Measurements from ENCODE around the gene USP22. TPM values are rescaled to one million over a fixed set of nuclear protein-coding genes. Genes with fewer than 3 reads are reported as not detected.
"Not testable (repeated sequence)": the region's sequence is repeated elsewhere in the genome, so short reads cannot be mapped to it uniquely, and the experiment has no call there.

Gene USP22
- 174 and 218 TPM in 2 replicates for total RNA-seq (2014; rRNA removed; shearing (Covaris generic))
- polyA plus RNA-seq (2015; cell fraction: cytosol; rRNA removed) = 116 and 136 TPM in 2 replicates
- 117 and 129 TPM in 2 replicates for polyA plus RNA-seq (2015; cell fraction: nucleus; rRNA removed)

DNA sequence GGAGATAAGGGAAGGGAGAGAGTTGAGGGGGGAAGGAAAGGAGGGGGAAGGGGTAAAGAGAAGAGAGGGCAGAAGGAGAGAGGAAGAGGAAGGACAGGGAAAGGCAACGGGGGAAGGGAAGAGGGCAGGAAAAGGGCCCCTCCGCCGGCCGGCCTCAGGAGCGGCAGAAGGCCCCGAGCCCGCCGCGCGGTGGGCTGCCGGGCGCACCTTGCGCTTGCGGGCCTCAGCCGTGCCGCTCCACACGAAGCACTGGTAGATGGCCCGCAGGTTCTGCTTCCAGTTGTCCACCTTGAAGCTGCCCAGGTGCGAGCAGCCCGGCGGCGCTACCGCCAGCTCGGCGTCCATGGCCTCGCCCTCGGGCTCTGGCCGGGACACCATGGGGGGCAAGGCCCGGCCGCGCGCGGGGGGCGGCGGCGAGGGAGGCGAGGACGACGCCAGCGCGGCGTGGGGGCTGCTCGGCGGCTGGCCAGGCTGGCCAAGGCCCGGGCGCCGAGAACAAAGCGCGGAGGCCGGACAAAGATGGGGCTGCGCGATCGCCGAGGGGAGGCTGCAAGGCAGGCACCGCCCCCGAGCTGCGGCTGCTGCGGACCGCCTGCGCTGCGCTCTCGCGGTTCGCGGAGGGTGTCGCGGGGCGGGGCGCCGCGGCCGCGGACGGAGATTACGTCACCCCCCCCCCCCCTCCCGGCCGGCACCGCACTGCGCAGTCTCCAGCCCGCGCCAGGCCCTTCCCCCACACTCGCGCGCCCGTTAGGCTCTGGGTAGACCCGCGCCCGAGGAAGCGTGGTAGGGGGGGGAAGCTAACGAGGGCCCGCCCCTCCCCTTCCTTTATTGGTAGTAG is at the start of gene USP22:
TSS of gene USP22 (minus strand) at position 554 of the 838 bp plus-strand sequence. CDS start at position 378, 176 bp downstream.
- peak; percentile 47 for DNase-seq (ENCODE audit: low read depth)

DNA sequence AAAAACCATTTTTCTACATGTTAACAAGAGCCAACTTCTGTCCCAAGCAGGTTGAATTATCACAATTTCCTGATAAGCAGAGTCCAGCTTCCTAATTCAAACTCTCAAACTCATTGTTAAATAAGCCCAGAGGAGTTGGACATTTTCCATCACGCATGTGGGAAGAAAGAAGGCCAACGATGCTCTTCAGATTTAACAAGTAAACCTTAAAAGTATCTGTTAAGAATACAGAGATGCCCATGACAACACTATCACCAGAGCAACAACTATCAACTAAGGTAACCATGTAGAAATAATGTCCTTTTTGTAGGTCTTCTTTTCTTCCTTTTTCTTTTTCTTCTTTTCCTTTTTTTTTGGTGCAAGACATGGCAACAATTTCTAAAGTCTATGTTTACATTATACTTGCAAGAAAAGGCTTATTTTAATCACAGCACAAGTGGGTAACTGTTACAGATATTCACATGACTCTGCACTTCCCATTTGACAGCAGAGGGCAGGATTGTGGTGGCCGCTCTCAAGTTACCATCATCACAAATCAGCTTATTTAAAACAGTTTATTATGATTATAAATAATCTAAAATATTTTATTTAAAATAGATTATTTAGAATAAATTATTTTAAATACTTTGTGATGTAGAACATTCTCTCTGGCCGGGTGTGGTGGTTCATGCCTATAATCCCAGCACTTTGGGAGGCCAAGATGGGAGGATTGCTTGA is 48.2 kb upstream of the USP22 start:
- no peak for DNase-seq (ENCODE audit: low read depth)

DNA sequence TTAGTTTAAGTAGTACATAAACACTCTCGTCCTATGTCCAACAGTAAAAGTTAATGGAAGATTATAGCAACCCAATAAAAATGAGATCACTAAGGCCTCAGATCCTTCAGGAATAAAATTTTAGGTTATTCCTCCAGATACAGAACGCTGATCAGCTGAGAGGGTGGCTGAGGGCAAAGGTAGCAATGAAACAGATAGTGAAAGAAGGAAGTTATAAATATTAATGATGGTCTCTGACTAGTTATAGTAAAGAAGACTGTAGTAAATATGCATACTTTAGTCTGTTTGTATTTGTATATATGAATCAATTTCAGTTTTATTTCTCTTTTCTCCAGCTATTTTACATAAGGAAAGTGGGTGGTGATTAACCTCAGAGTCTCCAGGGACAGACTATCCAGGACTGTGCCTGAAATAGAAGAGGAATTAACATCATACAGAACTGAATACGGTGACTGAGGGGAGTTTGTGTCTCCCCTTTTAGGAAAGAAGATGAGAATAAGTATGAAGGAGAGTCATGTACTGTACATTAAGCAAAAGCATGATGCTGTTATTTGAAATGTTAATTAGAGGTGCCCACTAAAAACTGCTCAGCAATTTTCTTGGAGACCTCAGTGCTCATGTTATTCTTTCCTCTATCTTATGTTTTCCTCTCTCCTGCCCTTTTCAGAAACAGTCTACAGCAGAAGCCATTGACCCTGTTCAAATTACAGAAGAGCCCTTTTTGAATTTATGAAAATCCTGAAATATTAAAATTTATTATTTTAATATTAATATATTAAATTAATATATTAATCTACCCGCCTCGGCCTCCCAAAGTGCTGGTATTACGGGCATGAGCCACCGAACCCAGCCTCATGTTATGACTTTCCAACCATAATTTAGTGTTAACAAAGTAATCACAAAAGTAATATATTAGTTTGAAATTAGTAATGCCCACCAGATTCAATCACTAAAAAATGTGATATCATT is 47.4 kb upstream of the USP22 start:
- no peak for DNase-seq (ENCODE audit: low read depth)

DNA sequence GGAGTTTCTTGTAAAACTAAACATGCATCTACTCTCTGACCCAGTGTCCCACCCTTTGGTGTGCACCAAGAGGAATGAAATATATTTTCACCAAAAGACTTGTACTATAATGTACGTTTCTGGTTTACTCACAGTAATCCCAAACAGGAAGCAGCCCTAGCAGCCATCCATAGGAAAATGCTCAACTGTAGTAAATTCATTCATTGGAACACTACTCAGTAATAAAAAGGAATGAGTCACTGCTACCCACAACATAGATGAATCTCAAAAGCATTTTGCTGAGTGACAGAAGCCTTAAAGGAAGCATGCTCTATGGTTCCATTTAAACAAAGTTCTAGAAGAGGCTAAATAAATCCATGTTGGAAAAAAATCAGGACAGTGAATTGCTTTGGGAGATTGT is 46.3 kb upstream of the USP22 start:
- peak; percentile 77 for DNase-seq (ENCODE audit: low read depth)

DNA sequence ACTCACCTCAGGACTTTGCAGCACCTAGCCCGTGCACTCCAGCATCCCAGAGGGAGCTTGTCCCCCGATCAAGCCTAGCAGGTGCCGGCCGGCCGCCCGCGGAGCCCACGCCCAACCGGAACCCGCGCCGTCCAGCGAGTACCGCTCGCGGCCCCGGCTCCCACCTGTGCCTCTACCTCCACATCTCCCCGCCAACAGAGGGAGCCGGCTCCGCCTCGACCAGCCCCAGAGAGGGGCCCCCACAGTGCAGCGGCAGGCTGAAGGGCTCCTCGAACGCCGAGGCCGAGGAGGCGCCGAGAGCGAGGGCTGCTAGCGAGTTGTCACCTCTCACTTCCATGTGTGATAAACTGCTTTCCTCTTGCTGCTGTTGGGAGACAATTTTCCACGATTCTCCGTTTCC is 42.9 kb upstream of the USP22 start:
- no peak for DNase-seq (ENCODE audit: low read depth)

DNA sequence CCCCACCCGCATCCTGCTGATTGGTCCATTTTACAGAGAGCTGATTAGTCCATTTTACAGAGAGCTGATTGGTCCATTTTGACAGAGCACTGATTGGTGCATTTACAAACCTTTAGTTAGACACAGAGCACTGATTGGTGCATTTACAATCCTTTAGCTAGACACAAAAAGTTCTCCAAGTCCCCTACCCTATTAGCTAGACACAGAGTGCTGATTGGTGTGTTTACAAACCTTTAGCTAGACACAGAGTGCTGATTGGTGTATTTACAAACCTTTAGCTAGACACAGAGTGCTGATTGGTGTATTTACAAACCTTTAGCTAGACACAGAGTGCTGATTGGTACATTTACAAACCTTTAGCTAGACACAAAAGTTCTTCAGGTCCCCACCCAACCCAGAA is 42.5 kb upstream of the USP22 start:
- not testable (repeated sequence) for DNase-seq (ENCODE audit: low read depth)

DNA sequence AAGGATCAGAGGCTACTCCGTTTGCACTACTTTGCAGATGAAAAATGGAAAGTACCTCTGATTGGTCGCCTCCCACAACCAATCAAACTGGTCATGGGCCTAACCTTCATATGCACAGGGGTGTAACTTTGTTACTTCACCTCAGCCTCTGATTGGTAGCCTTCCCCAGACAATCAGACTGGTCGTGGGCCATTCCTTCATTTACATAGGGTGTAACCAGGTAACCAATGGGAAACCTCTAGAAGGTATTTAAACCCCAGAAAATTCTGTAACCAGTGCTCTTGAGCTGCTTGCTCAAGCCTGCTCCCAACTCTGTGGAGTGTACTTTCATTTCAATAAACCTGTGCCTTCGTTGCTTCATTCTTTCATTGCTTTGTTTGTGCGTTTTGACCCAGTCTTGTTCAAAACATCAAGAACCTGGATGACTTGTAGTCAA is 39.2 kb upstream of the USP22 start:
- peak; percentile 72 for DNase-seq (ENCODE audit: low read depth)

DNA sequence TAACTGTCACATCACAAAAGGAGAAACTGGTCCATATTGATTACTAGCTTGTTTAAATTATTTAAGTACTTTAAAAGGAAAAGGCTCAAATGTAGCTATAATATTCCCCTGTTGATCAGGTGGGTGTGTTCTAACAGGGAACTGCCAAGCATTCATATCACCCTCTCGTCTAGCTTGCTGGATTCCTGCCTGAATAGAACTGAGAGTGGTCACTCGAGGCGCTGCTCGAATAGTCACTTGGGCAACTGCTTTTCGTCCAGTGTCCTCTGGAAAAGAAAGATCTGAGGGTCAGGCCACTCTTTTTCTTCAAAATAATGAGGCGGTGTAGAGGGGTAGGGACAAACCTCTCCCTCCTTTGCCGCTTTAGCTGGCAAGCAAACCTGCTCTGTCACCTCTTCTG is 36.4 kb upstream of the USP22 start:
- no peak for DNase-seq (ENCODE audit: low read depth)

DNA sequence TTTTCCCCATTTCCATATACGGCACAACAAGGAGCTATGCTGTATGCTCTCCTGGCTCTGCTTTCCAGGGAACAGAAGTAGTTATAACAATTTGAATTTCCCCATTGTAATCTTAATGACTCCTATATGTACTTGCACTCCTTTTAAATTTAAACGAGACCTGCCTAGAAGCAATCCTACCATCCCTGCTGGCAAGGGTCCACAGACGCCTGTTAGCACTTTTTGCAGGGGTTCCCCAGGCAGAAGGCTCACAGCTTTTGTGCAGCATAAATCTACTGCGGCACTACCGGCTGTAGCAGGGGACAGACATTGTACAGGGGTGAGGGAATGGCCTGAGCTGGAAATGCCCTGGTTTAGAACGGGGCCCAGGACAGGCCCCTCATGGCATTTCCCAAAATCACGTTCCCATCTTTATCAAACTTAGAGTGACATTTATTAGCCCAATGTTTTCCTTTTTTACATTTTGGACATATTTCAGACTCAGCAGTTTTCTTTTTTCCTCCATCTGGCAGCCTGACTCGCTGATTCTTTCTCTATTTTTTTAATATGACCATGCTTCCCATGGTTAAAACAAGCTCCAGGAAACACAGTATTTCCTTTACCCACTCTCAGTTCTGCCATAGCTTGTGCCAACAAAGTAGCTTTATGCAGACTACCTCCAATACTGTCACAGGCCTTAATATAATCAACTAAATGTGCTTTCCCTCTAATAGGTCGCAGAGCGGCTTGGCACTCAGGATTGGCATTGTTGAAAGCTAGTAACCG is 35.4 kb upstream of the USP22 start:
- no peak for DNase-seq (ENCODE audit: low read depth)

DNA sequence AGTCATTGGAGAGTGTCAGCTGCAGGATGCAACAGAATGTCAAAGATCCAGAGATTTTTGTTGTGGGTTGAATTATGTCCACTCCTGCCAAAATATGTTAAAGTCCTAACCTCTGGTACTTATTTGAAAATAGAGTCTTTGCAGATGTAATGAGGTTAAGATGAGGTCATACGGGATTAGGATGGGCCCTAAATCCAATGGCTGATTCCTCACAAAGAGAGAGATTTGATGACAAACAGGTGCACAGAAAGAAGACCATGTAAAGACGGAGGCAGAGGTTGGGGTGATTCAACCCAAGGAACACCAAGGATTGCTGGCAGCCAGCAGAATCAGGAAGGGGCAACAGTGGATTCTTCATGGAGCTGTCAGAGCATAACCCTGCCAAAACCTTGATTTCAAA is 34.5 kb upstream of the USP22 start:
- DNase-seq (ENCODE audit: low read depth) = no peak

DNA sequence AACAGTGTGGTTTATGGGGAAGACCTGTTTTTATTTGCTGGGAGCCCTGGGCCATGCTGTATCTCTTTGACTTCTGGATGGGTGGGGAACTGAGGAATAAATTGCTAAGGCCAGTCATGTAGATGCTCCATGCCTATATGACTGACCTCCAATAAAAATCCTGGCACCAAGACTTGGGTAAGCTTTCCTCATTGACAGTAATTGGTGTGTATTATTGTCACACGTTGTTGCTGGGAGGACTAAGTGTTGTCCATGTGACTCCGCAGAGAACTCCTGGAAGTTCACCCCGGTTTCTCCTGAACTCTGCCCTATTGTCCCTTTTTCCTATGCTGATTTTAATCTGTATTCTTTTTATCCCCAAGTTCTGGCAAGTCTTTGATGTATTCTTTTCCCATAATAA is 33.4 kb upstream of the USP22 start:
- no peak for DNase-seq (ENCODE audit: low read depth)

DNA sequence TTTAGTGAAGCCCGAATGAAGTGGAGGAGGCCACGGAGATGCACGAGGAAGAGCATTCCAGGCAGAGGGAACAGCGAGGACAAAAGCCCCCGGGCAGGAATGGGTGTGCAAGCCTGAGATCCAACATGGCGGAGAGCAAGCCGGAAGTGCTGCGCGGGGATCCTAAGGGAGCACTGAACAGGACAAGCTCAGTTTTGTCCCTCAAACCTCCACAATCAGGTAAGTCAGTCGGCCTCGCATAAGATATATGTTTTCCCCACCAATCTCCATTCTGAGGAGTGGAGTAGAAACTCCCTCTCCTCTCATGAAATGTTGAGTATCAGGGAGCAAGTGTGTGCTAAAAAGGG is 32.9 kb upstream of the USP22 start:
- no peak for DNase-seq (ENCODE audit: low read depth)

DNA sequence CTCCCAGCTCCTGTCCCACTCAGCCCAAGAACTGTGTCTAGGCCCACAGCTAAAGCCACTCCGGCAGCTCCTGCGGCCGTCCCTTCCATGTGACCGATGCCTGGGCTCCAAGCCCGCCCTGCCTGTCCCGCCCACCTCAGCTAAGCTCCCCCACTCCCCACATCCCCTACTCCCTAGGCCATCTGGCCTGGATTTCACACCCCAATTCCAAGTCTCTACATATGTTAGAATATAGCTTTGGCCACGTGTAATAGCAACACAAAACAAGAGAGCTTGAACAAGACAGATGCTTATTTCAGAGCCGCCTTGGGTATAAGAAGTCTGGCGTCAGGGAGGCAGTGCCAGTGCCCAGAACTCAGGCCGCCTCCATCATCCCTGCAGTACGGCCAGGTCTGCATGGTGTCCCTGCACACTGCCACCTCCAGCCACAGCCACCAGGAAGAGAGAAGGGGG is 30.0 kb upstream of the USP22 start:
- DNase-seq (ENCODE audit: low read depth) = no peak

DNA sequence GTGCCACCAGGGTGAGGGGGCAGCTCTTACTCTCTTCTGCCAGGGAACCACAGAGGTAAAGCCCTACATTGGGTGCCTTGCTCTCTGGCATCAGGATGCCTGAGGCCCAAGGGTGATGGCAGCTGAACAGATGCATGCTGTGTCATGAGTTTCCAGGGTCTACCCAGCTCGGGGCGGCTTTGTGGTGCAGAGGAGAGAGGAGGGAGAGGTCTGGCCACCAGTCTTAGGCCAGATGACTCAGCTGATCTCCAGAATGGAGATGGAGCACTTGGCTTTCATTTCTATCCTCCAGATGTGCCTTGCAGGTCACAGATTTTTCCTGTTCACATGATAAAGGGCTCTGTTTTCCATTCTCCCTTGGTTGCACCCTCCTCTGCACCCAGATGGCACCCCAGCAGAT is 23.6 kb upstream of the USP22 start:
- peak; percentile 29 for DNase-seq (ENCODE audit: low read depth)

DNA sequence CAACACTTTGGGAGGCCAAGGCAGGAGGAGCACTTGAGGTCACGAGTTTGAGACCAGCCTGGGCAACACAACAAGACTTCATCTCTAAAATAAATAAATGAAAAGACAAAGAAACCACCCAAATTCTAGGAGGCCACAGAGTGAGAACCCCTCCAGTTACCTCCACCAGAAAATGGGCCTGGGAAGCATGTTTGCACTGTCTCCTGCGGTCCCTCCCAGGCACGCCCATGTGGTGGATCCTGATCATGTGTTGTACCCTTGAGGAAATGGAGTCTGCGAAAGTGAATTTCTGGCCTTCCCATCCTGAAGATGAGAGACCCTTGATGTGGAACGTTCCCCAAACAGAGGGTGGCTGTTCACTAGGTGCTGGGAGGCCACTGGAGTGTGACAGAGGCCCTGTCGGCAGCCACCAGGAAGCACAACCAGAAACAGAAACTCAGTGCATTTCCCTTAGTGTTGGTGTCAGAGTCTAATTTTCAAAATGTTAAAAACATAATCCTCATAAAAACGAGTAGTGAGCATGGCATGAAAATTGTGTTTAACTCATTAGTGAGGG is 19.2 kb upstream of the USP22 start:
- no peak for DNase-seq (ENCODE audit: low read depth)

DNA sequence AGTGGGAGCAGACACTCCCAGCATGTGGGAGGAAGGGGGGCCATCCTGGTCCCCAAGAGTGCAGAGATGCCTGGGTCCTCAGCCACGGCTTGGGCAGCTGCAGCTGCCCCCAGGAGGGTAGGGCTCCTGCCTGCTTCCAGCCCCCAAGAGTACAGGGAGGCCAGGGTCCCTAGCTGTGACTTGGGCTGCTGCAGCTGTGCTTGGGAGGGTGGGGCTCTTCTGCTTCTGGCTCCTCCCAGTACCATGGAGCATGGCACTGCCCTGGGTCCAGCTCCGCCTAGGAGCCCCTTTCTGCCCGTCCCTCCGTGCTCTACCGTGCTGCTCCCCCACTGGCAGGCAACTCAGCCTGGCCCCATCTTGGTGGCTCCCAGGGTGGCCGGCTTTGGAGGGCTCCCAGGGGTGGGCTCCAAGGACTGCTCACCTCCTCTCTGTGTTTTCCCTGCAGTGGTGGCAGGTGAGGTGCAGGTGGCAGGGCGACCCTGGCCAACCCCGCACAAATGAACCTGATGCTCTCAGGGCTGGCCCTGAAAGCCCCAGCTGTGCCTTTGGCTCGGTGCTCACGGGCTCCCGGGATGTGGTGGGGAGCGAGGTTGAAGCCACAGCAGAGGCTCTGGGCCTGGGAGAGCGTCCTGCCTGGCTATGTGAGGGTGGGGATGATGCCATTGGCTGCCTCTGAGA is 18.5 kb upstream of the USP22 start:
- DNase-seq (ENCODE audit: low read depth) = no peak

DNA sequence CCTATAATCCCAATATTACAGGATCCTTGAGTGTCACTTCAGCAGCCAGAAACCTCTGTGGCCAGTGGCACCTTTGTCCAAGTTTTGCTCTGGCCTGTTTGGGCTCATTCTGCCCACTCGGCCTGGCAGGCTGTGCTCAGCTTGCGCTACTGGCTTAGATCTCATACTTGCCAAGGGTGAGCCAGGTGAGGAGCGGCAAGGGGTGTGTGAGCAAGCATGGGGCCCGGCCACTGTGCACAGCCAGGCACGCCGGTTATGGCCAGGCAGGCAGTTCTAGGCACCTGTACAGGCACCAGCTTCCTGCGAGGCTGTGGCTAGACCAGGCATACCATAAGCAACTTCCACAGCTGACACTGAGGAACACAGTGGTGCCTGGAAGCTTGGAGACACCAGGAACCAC is 16.9 kb upstream of the USP22 start:
- DNase-seq (ENCODE audit: low read depth) = no peak

DNA sequence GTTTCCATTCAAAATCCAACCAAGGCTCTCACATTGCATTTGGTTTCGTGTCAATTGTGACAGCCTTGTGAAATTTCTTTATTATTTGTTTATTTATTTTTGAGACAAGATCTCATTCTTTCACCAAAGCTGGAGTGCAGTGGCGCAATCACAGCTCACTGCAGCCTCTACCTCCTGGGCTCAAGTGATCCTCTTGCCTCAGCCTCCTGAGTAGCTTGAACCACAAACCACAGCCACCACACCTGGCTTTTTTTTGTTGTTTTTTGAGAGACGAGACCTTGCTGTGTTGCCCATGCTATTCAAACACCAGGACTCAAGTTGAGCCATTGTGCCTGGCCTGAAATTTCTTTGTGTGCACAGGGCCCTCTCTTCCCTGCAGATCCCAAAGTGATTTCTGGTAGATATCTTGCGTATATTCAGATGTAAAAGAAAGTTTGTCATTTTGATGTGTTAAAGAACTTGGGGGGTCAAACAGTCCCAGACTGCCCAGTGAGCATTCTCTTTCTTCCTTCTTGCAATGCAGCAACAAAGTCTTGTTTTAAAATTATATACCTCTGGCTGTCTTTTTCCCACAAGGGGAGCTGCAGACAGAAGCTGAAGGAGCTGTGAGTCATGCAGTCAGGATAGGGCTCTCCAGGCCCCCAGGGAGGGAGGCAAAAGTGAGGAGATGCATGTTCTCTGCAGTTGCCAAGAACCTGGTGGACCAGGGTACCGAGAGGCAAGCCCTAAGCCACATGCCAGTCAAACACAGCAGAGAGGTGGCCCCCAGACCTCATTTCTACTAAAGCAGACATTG is 15.5 kb upstream of the USP22 start:
- peak; percentile 51 for DNase-seq (ENCODE audit: low read depth)

DNA sequence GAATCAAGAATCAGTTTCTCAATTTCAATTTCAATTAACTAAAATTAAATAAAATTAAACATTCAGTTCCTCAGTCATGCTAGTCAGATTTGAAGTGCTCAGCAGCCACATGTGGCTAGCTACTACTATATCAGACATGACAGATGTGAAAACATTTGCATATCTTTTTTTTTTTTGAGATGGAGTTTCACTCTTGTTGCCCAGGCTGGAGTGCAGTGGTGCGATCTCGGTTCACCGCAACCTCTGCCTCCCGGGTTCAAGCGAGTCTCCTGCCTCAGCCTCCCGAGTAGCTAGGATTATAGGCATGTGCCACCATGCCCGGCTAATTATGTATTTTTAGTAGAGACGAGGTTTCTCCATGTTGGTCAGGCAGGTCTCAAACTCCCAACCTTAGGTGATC is 10.2 kb upstream of the USP22 start:
- not testable (repeated sequence) for DNase-seq (ENCODE audit: low read depth)
